ENCODE measurements around the gene C9orf50. TPM values are rescaled to one million over a fixed set of nuclear protein-coding genes. Genes with fewer than 3 reads are reported as not detected.

Gene C9orf50
- total RNA-seq, 1 experiment from 2014 or later = not detected

DNA sequence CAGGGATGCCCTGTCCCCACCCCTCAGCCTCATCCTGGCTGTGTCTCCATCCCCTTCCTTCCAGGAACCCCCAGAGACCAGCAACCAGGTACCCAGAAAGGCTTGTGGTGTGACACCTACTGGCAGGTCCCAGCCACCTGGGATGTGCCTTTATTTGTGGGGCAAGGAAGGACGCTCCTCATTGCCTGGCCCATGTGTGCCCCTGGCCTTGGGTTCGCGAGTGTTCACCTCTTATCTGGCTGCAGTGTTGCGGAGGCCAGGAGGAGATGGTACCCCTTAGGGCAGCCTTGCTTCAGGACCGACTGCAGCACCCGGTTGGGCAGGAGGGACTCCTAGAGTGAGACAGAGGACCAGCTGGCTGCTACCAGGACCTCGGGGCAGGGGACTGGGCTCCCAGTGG lies 8.8 kb downstream of the C9orf50 start:
- no peak overlapping the region for H3K56ac ChIP-seq (ENCODE audit: insufficient read length, low read depth, low read length)
- no peak overlapping the region for H3K23ac ChIP-seq (ENCODE audit: insufficient read length, low read depth, low read length)
- H2BK120ac ChIP-seq (ENCODE audit: low read depth, low read length, poor library complexity, severe bottlenecking) = no peak overlapping the region
- peaks cover 5% of the 10 kb centered on the region for H3K23me2 ChIP-seq (ENCODE audit: insufficient read length, low read depth, low read length, poor library complexity, severe bottlenecking)
- no peaks in the 10 kb centered on the region for H4K20me1 ChIP-seq (ENCODE audit: control insufficient read depth, insufficient read depth, insufficient read length)
- no peak overlapping the region for H3K4me3 Mint-ChIP-seq
- no peaks in the 10 kb centered on the region for H3K9me3 ChIP-seq (ENCODE audit: control insufficient read depth, low read depth, low read length)
- H3K27ac ChIP-seq (ENCODE audit: insufficient read length, low read depth, low read length) = no peak overlapping the region
- H3K9me3 Mint-ChIP-seq = no peaks in the 10 kb centered on the region; a peak in 1 of 5 replicates
- no peaks in the 10 kb centered on the region for H3K79me1 ChIP-seq (ENCODE audit: insufficient read depth, low read depth, low read length, poor library complexity, severe bottlenecking)
- H3K4me1 ChIP-seq (ENCODE audit: insufficient read depth, low read length) = peaks cover 3% of the 10 kb centered on the region; the same call in 1 of the 2 replicates
- H2AFZ ChIP-seq (ENCODE audit: low read length) = no peak overlapping the region
- peaks cover 48% of the 10 kb centered on the region for H3K27me3 Mint-ChIP-seq (ENCODE audit: low read depth)
- no peak overlapping the region for H2AK5ac ChIP-seq (ENCODE audit: insufficient read length, low read length)
- no CpG with 5 or more reads among the region's 7 CpGs for WGBS (ENCODE audit: extremely low coverage, insufficient read length, low lambda C conversion rate)
- no peak overlapping the region for H2BK5ac ChIP-seq (ENCODE audit: insufficient read length, low read length)
- no peak overlapping the region for H3K9ac ChIP-seq (ENCODE audit: extremely low read depth, insufficient read length, low read length)
- no peak overlapping the region for H3K4ac ChIP-seq (ENCODE audit: low read depth, low read length)
- TF ChIP-seq, protein P1, sequence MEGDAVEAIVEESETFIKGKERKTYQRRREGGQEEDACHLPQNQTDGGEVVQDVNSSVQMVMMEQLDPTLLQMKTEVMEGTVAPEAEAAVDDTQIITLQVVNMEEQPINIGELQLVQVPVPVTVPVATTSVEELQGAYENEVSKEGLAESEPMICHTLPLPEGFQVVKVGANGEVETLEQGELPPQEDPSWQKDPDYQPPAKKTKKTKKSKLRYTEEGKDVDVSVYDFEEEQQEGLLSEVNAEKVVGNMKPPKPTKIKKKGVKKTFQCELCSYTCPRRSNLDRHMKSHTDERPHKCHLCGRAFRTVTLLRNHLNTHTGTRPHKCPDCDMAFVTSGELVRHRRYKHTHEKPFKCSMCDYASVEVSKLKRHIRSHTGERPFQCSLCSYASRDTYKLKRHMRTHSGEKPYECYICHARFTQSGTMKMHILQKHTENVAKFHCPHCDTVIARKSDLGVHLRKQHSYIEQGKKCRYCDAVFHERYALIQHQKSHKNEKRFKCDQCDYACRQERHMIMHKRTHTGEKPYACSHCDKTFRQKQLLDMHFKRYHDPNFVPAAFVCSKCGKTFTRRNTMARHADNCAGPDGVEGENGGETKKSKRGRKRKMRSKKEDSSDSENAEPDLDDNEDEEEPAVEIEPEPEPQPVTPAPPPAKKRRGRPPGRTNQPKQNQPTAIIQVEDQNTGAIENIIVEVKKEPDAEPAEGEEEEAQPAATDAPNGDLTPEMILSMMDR (conservative IDR thresholded peaks at IDR 0.05) = no peak; the same call in 2 of the 3 replicates
- H3K27me3 ChIP-seq (ENCODE audit: insufficient read depth, low read length) = no peaks in the 10 kb centered on the region
- no peak overlapping the region for H4K5ac ChIP-seq (ENCODE audit: insufficient read length, low read depth, low read length)
- no peak overlapping the region for H3K4me2 ChIP-seq (ENCODE audit: insufficient read depth, insufficient read length, low read length)
- H4K8ac ChIP-seq (replicated peaks; ENCODE audit: insufficient read length, low read depth, low read length) = no peak overlapping the region
- no peak overlapping the region for H3K14ac ChIP-seq (ENCODE audit: insufficient read depth, low read length)
- no peak overlapping the region for H3K27ac Mint-ChIP-seq
- no peak overlapping the region for H2BK20ac ChIP-seq (ENCODE audit: low read depth, low read length, poor library complexity, severe bottlenecking)
- no peaks in the 10 kb centered on the region for H3K36me3 Mint-ChIP-seq (ENCODE audit: insufficient read depth in 1 of 3, low read depth in 3 of 3)
- H2BK12ac ChIP-seq (ENCODE audit: insufficient read length, low read depth, low read length) = no peak overlapping the region
- DNase-seq = no peak
- H3K18ac ChIP-seq (ENCODE audit: insufficient read length, low read depth, low read length) = no peak overlapping the region
- H4K91ac ChIP-seq (ENCODE audit: insufficient read length, low read depth, low read length) = no peak overlapping the region
- no peak overlapping the region for H3T11ph ChIP-seq (ENCODE audit: low read length)
- no peaks in the 10 kb centered on the region for H3K79me2 ChIP-seq (ENCODE audit: insufficient read depth, low read length)
- H3K4me1 Mint-ChIP-seq = peaks cover 21 to 27% of the 10 kb centered on the region in 2 experiments
- no peak overlapping the region for H2BK15ac ChIP-seq (ENCODE audit: low read depth, low read length)

Data from H9 (cell line).